22Rv1 (cell line): ENCODE data around the gene CDKL1.

ENCODE experiments used
- CTCF ChIP-seq: fragments of 450-650 bp; IDR thresholded peaks from 2 replicates; pipeline ENCODE4 v1.5.1; 2017; ENCODE audit warnings: mild to moderate bottlenecking
- ZFX ChIP-seq: fragments of 450-650 bp; IDR thresholded peaks from 2 replicates; pipeline ENCODE4 v1.6.1; 2017; ENCODE audit warnings: antibody characterized with exemption, borderline replicate concordance

- TF ChIP-seq CTCF (no peak), ZFX (no peak)
Observed at GRCh38 chr14:50423529-50423928, 26.8 kb upstream of the CDKL1 start.
